OCI-LY1 (cell line): ENCODE results near the gene ATP7B.

Experiments used
- CTCF ChIP-seq: fragments of 200-600 bp; sonication (generic), shearing (Covaris generic); IDR thresholded peaks from 2 replicates; pipeline ENCODE4 v1.5.1; 2017; ENCODE audit warnings: mild to moderate bottlenecking, antibody characterized with exemption, low read length, moderate library complexity, mixed read lengths
- EZH2 ChIP-seq: fragments of 200-600 bp; sonication (generic), shearing (Covaris generic); IDR thresholded peaks from 2 replicates; pipeline ENCODE4 v1.8.0; 2017; ENCODE audit warnings: borderline replicate concordance, mixed run types, mild to moderate bottlenecking, antibody characterized with exemption, low read length, moderate library complexity, mixed read lengths

GRCh38 chr13:51960766-51961165 is 50.5 kb downstream of the ATP7B start:
- TF ChIP-seq CTCF = no peak
- no peak for TF ChIP-seq EZH2
